Nasal cavity respiratory epithelium epithelial cell of viscerocranial mucosa (primary cell): ENCODE measurements around the gene CPNE1. TPM values are rescaled to one million over a fixed set of nuclear protein-coding genes. Genes with fewer than 3 reads are reported as not detected.

Experiments used
- total RNA-seq: library from RNA; depleted of rRNA; stranded (reverse); fragments of >200 nt; gene quantifications from 2 replicates; pipeline ENCODE4 v1.2.3, GENCODE V29; 2014

CPNE1 gene
- total RNA-seq, result 99.6 and 127 TPM in 2 replicates

DNA sequence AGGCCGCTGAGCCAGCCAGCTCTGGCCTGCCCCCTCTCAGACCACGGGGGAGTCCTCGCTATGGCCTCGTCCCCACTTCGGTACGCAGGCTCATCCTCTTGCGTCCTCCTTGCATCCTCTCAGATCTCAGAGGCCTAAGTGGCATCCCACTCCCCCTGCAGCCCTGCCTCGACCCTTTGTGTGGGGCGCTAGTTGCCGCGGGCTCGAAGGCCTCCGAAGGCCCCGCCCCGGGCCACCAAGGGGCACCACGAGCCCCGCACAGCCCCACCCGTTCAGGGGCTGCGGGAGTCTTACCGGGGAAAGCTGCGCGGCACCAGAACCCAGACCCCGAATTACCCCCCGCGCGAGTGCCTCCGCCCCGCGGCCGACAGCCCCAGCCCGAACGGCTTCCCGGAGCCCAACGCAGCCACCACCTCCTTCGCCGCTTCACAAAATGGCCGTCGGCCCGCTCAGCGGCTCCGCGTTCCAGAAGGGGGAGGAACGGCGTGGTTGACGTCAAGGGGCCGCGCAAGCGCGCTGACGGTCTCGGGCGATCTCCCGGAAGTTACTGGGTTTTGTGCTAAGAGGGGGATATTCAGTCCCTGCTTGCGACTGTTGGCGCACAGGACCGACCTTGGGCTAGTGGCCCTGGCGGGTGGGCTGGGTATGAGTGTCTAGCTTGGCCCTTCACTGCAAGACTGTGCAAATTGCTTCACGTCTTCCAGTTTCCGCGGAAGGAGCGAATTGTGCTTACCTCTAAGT lies at the start of gene CPNE1, which contains the start of gene RBM12:
TSS of gene CPNE1 (minus strand) at position 435 of the 741 bp plus-strand sequence. CDS start 31,977 bp downstream, outside the sequence.
TSS of gene RBM12 (minus strand) at position 435 of the 741 bp plus-strand sequence. CDS start 9,578 bp downstream, outside the sequence.

DNA sequence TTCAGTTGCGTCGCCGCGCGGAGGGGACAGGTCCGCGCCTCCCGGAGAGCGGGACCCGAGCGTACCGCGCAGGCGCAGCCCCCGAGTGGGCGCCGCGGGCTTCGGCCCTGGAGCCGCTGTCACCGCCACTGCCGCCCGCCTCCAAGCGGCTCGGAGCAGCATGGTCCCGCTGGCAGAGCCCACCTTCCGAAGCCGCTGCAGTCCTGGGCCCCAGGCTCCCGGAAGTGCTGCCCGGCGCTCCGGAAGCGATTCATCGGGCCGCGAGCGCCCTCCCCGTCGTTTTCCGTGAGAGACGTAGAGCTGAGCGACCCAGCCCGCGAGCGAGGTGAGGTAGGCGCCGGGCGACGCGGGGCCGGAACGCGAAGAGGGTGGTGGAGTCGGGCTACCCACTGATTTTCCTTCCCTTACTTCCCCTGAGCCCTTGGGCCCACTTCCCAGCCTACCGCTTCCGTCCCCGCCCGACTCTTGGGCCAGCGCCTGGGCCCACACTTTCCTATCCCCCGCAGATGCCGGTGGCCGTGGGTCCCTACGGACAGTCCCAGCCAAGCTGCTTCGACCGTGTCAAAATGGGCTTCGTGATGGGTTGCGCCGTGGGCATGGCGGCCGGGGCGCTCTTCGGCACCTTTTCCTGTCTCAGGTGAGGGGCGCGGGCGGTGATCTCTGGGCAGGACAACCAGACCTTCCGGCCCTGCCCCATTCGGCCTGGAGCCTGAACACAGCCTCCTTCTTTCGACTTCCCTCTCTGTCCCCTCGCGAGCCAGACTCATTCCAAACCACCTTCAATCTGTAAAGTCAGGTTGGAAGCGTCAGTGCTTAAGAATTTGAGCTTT lies 34.6 kb upstream of the CPNE1 start, which contains the start of the genes NFS1 and ROMO1:
TSS of gene NFS1 (minus strand) at position 226 of the 830 bp plus-strand sequence. CDS start at position 162, 64 bp downstream.
TSS of gene ROMO1 (plus strand) at position 279 of the 830 bp plus-strand sequence. CDS start at position 507, 228 bp downstream.

DNA sequence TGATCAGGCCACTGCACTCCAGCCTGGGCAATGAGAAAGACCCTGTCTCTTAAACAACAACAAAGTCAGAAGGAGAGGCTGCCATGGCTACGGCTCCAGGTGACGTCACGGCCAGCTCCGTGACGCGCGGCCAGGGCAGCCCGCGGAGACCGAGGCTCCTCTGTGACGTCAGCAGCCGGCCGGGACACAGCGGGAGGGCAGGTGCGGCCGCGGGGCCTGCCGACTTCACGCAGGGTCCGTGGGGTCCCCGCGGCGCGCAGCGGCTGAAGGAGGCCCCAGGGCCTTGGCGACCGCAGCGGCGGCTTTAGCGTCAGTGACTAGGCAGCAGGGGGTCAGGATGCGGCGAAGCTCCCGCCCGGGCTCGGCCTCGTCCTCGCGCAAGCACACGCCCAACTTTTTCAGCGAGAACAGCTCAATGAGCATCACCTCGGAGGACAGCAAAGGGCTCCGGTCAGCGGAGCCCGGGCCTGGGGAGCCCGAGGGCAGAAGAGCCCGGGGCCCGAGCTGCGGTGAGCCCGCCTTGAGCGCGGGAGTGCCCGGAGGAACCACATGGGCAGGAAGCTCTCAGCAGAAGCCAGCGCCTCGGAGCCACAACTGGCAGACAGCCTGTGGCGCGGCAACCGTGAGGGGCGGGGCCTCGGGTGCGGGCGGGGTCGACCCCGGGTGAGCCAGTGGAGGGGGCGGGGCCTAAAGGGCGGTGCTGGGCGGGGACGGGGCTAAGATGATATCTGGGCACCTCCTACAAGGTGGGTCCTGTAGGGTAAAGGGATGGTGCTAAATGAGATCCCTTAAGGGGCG lies 48.8 kb downstream of the CPNE1 start, which contains the start of gene SPAG4:
TSS of gene SPAG4 (plus strand) at position 163 of the 798 bp plus-strand sequence. CDS start at position 338, 175 bp downstream.

Other genes starting within 250 kb of the CPNE1 start
- gene GDF5, start 226.7 kb downstream of the CPNE1 start, total RNA-seq, result under 0.01 and 0.64 TPM in 2 replicates
- 18.1 and 63.6 TPM in 2 replicates for gene CEP250, start 209.3 kb downstream of the CPNE1 start, total RNA-seq
- gene C20orf173, start 135.2 kb downstream of the CPNE1 start, total RNA-seq, result not detected in 2 replicates
- 335 and 341 TPM in 2 replicates for gene ERGIC3, start 122.8 kb downstream of the CPNE1 start, total RNA-seq
- gene SPAG4, start 49.1 kb downstream of the CPNE1 start, total RNA-seq, result 3.2 and 5.1 TPM in 2 replicates
- 40.0 and 57.0 TPM in 2 replicates for gene RBM12, start within 50 bp of the CPNE1 start, total RNA-seq
- gene NFS1, start 34.5 kb upstream of the CPNE1 start, total RNA-seq, result 37.9 and 46.5 TPM in 2 replicates
- 58.1 and 158 TPM in 2 replicates for gene ROMO1, start 34.5 kb upstream of the CPNE1 start, total RNA-seq
- gene RBM39, start 77.4 kb upstream of the CPNE1 start, total RNA-seq, result 353 and 369 TPM in 2 replicates
- gene PHF20, start 107.1 kb upstream of the CPNE1 start, total RNA-seq, result 24.3 and 34.5 TPM in 2 replicates